HL-60 (cell line): ENCODE data around the gene SMIM45.

ENCODE experiments used
- GABPA ChIP-seq: IDR thresholded peaks from 2 replicates; pipeline ENCODE4 v1.6.1; 2012; ENCODE audit warnings: low read depth
- POLR2AphosphoS5 ChIP-seq: IDR thresholded peaks from 2 replicates; pipeline ENCODE4 v1.6.1; 2012; ENCODE audit warnings: low read depth
- SPI1 ChIP-seq: IDR thresholded peaks from 2 replicates; pipeline ENCODE4 v1.6.1; 2012; ENCODE audit warnings: low read depth, mild to moderate bottlenecking, borderline replicate concordance
- TF ChIP-seq, protein P1 (sequence below): IDR thresholded peaks from one replicate; pipeline ENCODE4 v1.5.1; 2011; ENCODE audit warnings: low read length, control low read depth, inconsistent platforms; ENCODE audit not compliant: insufficient read depth
- TF ChIP-seq, protein P2 (sequence below): IDR thresholded peaks from 2 replicates; pipeline ENCODE4 v1.6.1; 2012; ENCODE audit warnings: low read depth; ENCODE audit not compliant: insufficient replicate concordance

DNA sequence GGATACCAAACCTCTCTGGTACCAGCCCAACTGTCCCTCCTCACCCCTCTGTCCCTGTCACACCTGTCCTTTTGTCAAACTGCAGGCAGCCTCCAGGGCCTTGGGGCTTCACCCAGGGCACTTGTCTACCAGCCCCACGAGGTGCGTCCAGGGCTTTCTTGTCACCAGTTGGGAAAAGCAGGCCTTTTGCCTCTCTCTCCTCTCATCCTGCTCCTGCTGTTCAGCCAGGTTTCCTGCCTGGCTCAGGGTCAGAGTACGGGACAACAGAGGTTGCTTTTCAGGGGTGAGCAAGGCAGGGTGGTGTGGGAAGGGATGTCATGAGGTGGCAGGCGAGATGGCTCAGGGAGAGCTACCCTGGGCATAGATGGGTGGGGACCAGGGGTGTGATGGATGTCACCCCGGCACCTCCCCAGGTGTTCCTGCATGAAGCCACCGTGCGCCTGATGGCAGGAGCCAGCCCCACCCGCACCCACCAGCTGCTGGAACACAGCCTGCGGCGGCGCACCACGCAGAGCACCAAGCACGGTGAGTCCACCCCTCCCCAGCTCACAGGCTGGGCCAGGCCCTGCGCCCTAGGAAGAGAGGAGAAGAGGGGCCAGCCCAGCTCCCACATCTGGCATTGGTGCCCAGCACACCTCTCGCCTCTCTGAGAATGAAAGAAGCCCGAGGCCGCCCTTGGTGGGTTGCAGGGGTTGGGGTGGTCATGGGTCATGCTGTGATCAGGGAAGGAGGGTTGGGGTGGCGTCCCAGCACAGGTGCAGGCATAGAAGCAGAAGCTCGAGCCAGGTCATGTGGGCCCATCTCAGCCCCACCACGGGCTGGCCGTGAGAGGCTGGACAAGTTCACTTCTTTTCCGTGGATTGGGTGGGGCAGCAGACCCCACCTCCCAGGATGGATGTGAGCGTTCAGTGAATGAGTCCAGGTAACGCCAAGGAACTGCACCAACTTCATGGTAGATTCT lies 47.2 kb upstream of the SMIM45 start:
- TF ChIP-seq POLR2AphosphoS5 (no peak; the same call in 1 of the 2 replicates), GABPA (no peak), SPI1 (no peak)
- TF ChIP-seq, protein P1, sequence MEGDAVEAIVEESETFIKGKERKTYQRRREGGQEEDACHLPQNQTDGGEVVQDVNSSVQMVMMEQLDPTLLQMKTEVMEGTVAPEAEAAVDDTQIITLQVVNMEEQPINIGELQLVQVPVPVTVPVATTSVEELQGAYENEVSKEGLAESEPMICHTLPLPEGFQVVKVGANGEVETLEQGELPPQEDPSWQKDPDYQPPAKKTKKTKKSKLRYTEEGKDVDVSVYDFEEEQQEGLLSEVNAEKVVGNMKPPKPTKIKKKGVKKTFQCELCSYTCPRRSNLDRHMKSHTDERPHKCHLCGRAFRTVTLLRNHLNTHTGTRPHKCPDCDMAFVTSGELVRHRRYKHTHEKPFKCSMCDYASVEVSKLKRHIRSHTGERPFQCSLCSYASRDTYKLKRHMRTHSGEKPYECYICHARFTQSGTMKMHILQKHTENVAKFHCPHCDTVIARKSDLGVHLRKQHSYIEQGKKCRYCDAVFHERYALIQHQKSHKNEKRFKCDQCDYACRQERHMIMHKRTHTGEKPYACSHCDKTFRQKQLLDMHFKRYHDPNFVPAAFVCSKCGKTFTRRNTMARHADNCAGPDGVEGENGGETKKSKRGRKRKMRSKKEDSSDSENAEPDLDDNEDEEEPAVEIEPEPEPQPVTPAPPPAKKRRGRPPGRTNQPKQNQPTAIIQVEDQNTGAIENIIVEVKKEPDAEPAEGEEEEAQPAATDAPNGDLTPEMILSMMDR, result no peak
- TF ChIP-seq, protein P2, sequence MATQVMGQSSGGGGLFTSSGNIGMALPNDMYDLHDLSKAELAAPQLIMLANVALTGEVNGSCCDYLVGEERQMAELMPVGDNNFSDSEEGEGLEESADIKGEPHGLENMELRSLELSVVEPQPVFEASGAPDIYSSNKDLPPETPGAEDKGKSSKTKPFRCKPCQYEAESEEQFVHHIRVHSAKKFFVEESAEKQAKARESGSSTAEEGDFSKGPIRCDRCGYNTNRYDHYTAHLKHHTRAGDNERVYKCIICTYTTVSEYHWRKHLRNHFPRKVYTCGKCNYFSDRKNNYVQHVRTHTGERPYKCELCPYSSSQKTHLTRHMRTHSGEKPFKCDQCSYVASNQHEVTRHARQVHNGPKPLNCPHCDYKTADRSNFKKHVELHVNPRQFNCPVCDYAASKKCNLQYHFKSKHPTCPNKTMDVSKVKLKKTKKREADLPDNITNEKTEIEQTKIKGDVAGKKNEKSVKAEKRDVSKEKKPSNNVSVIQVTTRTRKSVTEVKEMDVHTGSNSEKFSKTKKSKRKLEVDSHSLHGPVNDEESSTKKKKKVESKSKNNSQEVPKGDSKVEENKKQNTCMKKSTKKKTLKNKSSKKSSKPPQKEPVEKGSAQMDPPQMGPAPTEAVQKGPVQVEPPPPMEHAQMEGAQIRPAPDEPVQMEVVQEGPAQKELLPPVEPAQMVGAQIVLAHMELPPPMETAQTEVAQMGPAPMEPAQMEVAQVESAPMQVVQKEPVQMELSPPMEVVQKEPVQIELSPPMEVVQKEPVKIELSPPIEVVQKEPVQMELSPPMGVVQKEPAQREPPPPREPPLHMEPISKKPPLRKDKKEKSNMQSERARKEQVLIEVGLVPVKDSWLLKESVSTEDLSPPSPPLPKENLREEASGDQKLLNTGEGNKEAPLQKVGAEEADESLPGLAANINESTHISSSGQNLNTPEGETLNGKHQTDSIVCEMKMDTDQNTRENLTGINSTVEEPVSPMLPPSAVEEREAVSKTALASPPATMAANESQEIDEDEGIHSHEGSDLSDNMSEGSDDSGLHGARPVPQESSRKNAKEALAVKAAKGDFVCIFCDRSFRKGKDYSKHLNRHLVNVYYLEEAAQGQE, result no peak
